Esophagus mucosa (tissue), 1 donor: ENCODE measurements around the gene HIC1. TPM values are rescaled to one million over a fixed set of nuclear protein-coding genes. Genes with fewer than 3 reads are reported as not detected.
A peak's percentile ranks its signal among the peaks of the same experiment; 100 is the strongest.

ENCODE experiments used
- ATAC-seq: fragments of 200-7000 bp; cut with Tn5 transposase; one replicate; pipeline ENCODE4 v1.9.1; 2020
- total RNA-seq: library from RNA; stranded (reverse); gene quantifications from one replicate; pipeline ENCODE4 v1.2.4, GENCODE V29; 2023
- donor health status: DM: yes; HTN: yes; CAD: no.

Gene HIC1
- total RNA-seq, 1 donor from 2014 or later = 2.3 TPM

DNA sequence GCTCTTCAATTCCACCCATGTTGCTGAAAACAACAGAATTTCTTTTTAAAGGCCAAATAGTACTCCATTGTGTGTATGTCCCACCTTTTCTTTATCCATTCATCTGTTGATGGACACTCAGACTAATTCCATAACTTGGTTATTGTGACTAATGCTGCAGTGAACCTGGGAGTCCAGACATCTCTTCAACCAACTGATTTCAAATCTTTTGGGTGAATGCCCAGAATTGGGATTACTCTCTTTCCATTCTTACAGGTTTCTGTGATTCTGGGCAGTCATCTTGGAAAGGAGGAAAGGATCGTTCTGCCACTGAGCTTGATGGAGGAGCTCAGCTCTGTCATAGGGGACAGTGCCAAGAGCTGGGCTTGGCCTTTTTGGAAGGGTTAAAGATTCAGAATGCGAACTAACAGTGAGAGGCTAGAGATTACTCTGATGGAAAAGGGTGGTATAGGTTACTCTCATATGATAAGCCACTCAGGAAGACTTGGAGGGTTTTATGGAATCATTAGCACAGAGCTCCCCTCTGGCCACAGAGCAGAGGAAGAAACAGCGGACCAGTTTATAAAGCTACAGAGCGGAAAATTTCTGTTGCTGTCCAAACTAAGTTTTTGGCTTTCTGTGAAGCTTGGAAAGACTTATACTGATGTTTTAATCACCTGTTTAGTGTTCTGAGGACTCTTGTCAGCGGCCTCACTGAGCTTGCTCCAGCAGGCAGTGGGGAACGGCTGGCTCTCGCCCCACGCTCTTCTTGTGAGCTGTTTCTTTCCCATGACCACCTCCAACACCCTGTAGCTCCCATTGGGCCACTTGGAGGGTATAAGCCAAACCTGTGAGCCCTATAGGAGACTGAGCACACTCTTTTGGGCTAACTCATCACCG, 48.3 kb downstream of the HIC1 start:
- ATAC-seq = peak; percentile 59

GRCh38 chr17:2105663-2106062, 50.8 kb downstream of the HIC1 start:
- no peak for ATAC-seq

GRCh38 chr17:2106308-2106955, 51.5 kb downstream of the HIC1 start:
- ATAC-seq = no peak

DNA sequence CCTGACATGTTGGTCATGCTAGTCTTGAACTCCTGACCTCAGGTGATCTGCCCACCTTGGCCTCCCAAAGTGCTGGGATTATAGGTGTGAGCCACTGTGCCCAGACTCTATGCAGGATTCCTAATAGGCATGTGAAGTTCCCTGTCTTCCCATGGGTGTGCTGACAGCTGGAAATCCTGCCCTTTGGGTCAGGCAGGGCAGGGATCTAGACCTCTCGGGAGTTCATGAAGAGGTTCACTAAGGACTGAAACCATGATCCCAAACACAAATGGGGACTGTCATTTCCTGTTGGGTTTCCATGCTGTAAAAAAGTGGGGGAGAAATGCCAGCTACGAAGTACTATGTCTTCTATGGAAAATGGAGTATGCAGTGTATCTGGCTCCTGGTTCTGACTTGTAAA, 52.1 kb downstream of the HIC1 start:
- no peak for ATAC-seq

DNA sequence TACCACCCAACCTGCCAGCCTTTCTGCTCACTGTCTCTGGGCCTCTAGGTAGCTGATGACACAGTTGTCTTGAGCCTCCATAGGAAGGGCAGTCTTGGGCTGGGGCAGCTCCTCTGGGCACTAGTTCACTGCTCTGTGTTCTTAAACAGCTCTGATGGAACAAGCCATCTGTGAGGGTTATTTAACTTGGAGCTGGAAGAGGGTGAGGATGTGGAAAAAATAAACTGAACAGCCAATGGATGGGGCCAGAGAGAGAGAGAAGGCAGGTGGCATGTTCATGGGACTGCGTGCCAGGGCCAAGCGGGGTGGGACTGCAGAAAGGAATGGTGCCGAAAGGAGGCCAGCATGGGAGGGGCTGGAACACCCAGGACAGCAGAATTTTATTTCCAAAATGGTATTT, 52.6 kb downstream of the HIC1 start:
- no peak for ATAC-seq

DNA sequence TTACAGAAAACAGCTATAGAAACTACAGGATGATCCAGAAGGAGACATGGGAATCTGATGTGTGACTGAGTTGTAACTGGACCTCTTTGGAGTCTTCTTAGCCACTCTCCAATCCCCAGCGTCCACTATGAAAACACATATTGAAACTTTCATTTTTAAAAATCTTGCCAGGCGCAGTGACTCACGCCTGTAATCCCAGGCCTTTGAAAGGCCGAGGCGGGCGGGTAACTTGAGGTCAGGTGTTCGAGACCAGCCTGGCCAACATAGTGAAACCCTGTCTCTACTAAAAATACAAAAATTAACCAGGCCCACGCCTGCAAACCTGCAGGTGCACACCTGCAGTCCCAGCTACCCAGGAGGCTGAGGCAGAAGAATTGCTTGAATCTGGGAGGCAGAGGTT, 53.3 kb downstream of the HIC1 start:
- ATAC-seq = no peak

DNA sequence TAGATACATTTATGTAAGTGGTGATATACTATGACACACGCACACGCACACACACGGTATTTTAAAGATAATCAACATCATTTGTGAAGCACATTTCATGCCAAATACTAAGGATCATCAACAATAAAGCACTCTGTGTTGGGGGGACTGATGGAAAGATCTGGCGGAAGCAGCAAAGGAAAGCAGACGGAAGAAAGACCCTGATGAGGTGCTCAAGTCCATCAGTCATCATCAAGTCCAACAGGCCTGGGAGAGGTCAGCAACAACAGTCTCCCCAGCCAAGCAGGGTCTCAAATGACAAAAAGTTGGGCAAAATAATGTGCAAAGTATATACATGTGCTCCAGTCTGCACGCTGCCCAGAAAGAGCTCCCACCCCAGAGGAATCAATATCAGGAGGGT, 55.5 kb downstream of the HIC1 start:
- no peak for ATAC-seq

DNA sequence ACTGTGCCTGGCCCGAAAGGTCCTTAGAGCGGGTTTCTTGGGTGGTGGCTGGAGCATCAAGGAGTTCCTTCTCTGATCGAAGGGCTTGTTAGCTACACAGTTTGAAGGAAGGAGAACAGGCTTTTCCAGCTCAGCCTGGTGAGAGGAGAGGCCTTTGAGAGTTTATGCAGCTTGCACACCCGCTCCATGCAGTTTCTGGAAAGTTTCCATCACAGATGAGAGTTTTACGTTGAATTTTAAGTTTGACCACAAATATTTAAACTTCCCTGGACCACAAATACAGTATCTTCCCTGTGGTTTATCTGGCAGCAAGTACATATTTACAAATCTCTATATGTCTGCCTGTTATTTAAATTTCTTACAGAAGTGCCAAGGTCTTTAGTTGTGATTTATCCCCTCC, 56.8 kb downstream of the HIC1 start:
- peak; percentile 90 for ATAC-seq

Other genes starting within 250 kb of the HIC1 start
- gene SMYD4, start 225.2 kb upstream of the HIC1 start, total RNA-seq = 5.7 TPM
- gene RPA1, start 225.1 kb upstream of the HIC1 start, total RNA-seq = 87.5 TPM
- 1.2 TPM for gene RTN4RL1, start 29.8 kb upstream of the HIC1 start, total RNA-seq
- gene DPH1, start 24.9 kb upstream of the HIC1 start, total RNA-seq = 29.1 TPM
- 32.3 TPM for gene OVCA2, start 13.1 kb upstream of the HIC1 start, total RNA-seq
- 19.5 TPM for gene SMG6, start 248.7 kb downstream of the HIC1 start, total RNA-seq
- 7.5 TPM for gene SRR, start 248.8 kb downstream of the HIC1 start, total RNA-seq